ENCODE measurements around the gene BMP6.

The BMP6 gene

GRCh38 chr6:7836371-7837026 is 110.6 kb downstream of the BMP6 start:
- no peak for DNase-seq

DNA sequence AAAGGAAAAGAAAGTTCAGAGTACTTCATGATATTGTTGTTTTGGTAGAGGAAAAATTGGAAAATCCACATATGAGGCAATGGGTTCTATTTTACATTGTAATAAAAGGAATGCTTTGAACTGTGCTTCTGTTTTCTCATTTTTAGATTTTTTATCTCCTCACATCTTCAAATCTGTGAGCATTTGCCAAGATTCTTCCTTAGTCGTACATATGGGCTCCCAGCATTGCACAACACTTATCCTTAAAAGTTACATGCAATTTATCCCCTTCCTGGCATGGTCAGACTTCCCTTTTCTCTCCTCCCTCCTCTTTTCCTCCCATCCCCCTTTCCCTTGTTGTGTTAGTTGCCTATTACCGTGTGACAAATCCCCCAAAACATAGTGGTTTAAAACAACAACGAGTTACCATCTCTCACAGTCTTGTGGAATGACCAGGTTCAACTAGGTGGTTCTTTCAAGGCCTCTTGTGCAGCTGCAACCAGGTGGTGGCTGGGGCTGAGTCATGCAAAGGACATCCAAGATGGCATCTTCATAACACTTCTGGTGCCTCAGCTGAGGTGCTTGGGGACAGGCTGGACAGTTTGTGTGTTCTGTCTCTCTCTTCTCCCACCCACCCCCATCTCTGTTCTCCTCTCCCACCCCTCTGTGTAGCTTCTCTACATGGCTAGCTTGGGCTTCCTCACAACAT is 116.0 kb downstream of the BMP6 start:
- no peak for DNase-seq

DNA sequence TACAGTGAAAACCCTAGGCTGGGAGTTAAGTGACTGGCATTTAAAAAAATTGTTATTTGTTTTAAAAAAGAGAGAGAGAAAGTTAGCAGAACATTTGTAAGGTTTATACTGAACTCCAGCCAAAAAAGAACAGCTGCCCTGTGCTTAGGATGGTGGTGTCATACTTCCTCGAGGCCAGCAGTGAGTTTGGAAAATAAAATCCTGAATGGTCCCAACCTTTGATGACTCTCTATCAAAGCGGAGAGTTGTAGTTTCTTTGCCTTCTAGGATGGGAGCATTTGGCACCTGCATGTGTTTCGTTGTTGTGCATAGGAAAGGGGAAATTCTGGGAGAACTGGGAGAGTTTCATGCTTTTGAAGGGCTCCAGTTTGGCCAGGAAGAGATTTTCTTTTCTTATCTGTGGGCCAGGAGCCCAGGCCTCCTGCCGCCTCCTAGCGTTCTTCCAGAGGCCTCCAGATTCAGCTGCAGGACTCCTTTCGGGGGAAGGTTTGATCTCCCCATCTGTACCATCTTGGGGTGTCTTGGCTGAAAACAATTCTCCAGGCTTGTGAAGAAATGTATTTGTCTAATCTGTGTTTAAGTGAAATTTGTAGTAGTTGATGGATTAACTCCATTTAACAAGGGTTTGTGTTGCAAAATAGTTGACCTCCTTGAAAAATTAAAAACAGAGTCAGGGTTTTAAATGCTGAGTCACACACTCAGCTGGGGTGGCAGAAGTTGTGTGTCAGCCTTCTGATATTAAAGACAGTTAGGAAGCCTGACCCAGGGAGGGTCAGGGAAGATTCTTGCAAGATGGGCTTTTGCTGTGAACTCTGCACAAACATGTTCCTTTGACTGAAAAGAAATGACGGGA is 121.3 kb downstream of the BMP6 start:
- DNase-seq: no peak

- DNase-seq: no peak
Measured at GRCh38 chr6:7848229-7848628, 122.3 kb downstream of the BMP6 start.

DNA sequence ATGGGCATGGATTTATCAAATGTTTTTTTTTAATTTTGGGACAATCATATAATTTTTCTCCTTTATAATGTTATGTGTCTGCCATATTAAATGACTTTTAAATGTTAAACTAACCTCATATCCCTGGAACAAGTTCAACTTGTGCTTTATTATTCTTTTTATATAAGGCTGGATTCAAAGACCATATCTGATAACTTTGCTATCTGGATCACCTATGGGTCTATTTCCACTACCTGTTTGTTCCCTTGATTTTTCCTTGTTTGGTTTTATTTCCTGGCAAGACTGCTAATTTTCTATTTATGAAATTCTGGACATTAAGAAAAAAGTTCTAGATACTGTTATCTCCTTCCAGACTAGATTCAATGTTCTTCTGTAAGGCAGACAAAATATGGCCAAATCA is 125.9 kb downstream of the BMP6 start:
- DNase-seq: no peak

GRCh38 chr6:7859591-7859990 is 133.7 kb downstream of the BMP6 start:
- DNase-seq: no peak

- no peak for DNase-seq
Measured at GRCh38 chr6:7865781-7866180, 139.9 kb downstream of the BMP6 start.

- no peak for DNase-seq
Measured at GRCh38 chr6:7866526-7866925, 140.6 kb downstream of the BMP6 start.

DNA sequence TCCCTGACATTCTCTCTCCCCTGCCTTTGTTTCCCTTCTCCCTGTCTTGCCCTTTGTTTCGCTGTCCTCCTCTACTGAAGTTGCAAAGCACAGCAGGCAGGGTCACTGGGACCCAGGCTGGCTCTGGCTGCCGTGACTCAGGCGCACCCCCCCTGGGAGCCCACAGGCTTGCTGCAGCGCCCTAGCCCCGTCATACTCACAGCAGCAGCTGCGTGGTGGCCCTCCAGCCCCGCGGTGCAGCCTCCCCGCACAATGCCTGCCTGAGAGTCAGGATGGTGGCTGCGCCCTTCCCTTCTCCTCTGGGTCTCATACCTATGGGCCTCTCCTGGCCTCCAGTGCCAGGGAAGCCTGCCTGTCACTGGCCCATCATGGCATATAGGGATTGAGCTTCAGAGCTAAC is 143.0 kb downstream of the BMP6 start:
- DNase-seq: no peak

DNA sequence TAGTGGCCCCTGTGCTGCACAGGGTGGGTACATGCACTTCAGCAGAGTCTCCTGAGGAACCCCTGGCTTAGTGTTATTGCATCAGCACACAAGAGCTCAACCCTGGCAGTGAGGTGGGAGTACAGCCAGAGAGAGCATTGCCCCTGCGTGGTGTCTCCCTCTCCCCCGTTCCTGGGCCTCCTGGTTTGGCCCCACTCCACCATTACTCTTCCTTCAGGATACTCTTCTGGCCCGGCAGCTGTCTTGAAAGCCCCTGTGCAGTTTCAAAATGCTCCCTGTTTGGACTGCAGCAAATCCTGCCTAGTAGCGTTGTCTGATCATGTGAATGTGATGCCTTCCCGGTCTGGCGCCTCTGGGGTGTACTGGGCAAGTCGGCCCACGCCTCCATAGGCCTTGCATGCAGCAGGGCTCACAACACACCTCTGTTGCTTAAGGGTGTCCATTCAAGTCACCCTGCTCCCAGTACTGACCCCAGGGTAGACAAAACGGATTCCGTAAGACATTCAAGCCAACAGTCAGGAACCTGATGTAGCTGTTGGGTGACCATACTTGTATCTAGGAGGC is 152.6 kb downstream of the BMP6 start:
- DNase-seq: no peak

DNA sequence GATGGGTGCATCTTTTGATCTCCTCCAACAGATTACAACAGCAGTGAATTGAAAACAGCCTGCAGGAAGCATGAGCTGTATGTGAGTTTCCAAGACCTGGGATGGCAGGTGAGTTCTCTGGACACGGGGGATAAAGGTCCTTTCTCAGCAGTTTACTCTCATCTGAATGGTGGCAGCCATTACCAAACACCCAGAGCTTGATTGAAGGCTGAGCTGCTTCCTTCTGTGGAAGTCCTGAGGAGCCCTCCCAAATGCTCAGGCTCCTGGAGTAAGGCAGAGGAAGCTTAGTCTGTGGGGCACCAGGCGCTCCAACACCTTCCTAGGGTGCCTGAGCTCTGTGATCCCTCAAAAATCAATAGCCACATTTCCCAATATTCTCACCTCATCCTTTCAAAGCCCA is 153.1 kb downstream of the BMP6 start:
- no peak for DNase-seq

GRCh38 chr6:7879579-7879978 is 153.7 kb downstream of the BMP6 start:
- no peak for DNase-seq

GRCh38 chr6:7879980-7880717 is 154.2 kb downstream of the BMP6 start:
- no peak for DNase-seq

DNA sequence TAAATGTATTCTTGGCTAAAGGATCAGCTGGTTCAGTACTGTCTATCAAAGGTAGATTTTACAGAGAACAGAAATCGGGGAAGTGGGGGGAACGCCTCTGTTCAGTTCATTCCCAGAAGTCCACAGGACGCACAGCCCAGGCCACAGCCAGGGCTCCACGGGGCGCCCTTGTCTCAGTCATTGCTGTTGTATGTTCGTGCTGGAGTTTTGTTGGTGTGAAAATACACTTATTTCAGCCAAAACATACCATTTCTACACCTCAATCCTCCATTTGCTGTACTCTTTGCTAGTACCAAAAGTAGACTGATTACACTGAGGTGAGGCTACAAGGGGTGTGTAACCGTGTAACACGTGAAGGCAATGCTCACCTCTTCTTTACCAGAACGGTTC is 154.8 kb downstream of the BMP6 start:
- DNase-seq: no peak

DNA sequence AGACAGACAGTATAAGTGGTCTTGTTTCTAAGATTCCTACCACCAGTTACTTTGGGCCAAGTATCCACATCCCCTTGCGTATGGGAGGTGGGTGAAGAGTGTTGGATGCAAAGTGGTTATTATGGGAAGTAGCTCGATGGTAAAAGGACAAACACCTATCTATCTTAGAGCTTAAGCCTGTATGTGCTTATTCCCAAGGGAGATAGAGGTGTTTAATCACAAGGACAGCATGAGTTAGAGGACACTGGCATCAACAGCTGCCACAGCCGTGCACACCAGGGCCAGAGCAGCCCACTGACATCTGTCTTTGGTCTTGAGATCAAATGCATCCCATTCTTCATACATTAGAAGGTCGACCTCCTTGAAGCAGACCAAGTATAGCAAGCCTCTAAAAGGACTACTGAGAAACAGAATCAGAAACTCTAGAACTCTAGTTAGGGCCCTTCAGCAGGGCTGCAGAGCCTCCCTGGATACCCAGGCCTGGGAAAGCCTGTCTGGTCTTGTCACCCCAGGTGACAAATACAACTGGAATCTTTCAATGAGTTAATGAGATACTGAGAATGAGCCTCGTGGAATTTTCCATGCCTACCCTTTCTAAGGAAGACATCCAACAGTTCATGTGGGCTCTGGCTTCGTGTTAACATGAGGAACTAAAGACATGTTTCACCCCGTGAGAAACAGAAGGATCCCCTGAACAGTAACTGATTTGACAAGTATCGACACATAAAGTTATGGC is 156.0 kb downstream of the BMP6 start:
- DNase-seq: no peak

DNA sequence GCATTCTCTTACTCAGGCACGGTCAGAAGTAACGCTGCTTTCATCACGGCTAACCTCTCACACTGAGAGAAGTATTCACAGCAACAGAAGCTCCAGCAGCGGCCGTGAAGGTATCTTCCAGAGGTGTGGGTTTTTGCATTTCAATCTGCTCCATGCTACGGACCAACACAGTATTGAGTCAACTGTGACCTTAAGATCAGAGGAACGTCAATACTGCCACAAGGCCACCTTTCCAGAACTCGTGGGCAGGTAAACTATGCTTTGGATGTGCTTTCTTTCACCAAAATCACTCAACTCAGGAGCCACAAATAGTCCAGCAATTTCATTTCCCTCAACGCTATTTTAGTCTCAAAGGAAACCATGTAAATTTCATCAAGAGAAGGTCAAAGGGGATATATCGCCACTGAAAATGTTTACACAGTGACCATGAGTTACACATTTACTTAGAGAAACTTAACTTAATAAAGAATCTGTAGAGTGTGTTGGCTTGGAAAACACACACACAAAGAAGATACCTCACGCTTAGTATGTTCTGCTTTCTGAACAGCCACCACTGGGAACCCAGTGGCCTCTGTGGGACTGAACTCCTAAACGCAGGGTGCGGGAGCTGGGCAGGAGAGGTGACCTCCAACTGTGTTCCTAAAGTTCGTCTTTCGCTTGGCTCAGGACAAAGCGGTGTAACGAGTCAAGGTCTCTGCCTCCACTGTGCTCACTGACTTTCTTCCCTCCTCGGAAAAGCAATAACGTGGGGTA is 156.8 kb downstream of the BMP6 start:
- no peak for DNase-seq

DNA sequence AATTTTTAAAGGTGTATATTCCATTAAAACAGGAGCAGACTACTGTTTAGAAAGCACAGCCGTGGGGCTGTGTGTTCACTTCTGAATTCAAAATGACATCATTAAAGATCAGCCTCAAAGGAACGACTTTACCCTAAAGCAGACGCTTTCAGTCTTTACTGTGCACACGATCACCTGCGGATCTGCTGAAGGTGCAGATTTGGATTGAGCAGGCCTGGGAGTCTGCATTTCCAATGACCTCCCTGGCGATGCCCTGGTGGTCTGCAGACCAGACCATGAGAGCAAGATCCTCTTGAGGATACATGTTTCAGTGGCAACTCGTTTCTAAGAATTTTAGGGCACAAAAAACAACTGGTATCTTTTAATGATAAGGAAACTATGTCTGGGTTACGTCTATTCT is 157.5 kb downstream of the BMP6 start:
- DNase-seq: no peak

GRCh38 chr6:7886132-7886531 is 160.2 kb downstream of the BMP6 start:
- DNase-seq: no peak

- no peak for DNase-seq
Measured at GRCh38 chr6:7887278-7887991, 161.5 kb downstream of the BMP6 start.

DNA sequence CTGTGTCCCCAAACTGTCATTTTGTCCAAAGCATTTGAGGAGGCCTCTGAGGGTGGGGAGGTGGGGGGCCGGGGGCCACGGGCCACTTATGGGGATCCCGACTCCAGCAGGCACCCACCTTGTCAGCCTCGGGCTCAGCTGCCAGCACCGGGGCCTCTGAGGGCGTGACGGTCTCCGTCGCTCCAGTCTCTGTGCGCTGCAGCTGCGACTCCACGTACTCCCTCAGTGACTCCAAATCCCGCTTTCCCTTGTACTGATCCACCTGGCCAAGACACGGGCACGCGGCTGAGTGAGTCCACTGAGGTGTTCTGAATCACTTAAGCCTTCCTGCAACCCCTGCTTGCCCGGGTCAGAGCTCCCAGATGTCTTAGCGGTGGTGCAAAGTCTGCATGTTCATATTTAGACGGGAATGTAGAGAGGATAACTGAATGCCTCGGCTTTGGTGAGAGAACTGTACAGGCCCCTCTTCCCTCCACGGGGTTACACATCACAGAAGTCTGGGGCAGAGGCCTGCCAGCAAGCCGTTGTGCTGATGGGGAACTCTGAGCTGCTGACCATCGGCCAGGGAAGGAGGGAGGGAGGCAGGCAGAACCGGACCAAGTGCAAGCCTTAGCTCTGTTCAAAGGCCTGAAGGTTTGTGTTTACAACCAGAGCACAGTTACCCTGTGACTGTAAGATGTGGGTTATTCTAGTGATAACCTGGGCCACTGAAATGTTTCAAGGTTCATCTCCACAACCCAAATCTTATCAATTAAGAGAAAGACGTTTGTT is 162.9 kb downstream of the BMP6 start:
- no peak for DNase-seq
